ENCODE results near the gene ZGLP1. TPM values are rescaled to one million over a fixed set of nuclear protein-coding genes. Genes with fewer than 3 reads are reported as not detected.

Gene ZGLP1
- 0.59 and 1.1 TPM in 2 replicates for total RNA-seq

DNA sequence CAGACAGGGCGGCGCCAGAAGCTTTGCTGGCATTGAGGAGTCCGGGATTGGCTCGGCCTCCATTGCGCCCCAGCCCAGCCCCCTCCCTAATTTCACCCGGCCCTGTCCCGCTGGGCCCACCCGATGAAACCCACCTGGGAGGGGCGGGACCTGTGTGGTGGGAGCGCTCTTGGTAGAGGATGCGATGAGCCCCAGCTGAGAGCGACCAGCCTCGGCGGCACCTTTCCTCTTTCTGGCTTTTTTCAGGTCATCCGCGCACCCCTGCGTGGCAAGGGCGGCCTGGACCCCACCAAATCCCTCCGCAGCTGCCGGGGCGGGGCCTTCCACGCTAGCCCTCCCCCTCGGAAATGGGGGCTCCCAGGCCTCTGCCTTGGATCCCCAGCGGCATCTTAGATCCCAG lies at the start of gene ZGLP1:
TSS of gene ZGLP1 (minus strand) at position 393 of the 400 bp plus-strand sequence.

GRCh38 chr19:10339380-10339960 lies 29.9 kb upstream of the ZGLP1 start, which contains the start of gene ICAM3:
TSS of gene ICAM3 (minus strand) at chr19:10339624. CDS start at chr19:10339614, 10 bp downstream.

GRCh38 chr19:10332965-10333757 lies 23.5 kb upstream of the ZGLP1 start, which contains the start of gene RAVER1:
TSS of gene RAVER1 (minus strand) at chr19:10333529. CDS start at chr19:10333507, 22 bp downstream.

GRCh38 chr19:10315335-10316214 lies 6.0 kb upstream of the ZGLP1 start, which contains the start of gene FDX2:
TSS of gene FDX2 (minus strand) at chr19:10316015. CDS start at chr19:10315996, 19 bp downstream.

DNA sequence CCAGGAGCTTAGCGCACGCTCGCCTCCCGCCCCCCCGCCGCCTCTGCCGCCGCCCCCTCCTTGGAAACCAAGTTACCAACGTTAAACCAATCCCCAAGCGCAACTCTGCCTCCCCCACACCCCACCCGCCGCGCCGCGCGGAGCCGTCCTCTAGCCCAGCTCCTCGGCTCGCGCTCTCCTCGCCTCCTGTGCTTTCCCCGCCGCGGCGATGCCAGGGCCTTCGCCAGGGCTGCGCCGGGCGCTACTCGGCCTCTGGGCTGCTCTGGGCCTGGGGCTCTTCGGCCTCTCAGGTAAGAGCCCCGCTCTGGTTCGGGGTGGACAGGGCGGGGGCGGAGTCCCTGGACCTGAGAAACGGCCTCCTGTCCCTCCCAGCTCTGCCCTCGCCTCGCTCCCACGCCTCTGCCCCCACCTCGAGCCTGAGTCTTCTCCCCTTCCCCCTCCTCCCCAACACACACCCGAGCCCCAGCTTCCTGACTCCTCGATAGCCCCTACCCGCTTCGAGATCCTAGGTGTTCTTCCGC lies 19.7 kb downstream of the ZGLP1 start, which contains the start of gene ICAM5:
TSS of gene ICAM5 (plus strand) at position 117 of the 521 bp plus-strand sequence. CDS start at position 209, 92 bp downstream.

GRCh38 chr19:10286803-10287737 lies 22.5 kb downstream of the ZGLP1 start, which contains the start of gene ICAM4:
TSS of gene ICAM4 (plus strand) at chr19:10286955. CDS start at chr19:10287013, 58 bp downstream.

DNA sequence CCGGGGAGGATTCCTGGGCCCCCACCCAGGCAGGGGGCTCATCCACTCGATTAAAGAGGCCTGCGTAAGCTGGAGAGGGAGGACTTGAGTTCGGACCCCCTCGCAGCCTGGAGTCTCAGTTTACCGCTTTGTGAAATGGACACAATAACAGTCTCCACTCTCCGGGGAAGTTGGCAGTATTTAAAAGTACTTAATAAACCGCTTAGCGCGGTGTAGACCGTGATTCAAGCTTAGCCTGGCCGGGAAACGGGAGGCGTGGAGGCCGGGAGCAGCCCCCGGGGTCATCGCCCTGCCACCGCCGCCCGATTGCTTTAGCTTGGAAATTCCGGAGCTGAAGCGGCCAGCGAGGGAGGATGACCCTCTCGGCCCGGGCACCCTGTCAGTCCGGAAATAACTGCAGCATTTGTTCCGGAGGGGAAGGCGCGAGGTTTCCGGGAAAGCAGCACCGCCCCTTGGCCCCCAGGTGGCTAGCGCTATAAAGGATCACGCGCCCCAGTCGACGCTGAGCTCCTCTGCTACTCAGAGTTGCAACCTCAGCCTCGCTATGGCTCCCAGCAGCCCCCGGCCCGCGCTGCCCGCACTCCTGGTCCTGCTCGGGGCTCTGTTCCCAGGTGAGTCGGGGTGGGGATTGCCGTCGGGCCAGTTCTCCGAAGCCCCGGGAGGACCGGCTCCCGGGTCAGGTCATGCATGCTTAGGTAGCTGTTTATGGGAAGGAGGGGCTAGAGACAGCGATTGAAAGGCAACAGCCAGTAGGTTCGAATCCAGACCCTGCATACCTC lies 38.8 kb downstream of the ZGLP1 start, which contains the start of gene ICAM1:
TSS of gene ICAM1 (plus strand) at position 505 of the 779 bp plus-strand sequence. CDS start at position 545, 40 bp downstream.

Other genes with a start within 250 kb of the ZGLP1 start
- 22.3 and 23.3 TPM in 2 replicates for gene SHFL, start 223.5 kb downstream of the ZGLP1 start, total RNA-seq
- 0.32 and 0.89 TPM in 2 replicates for gene ANGPTL6, start 207.1 kb downstream of the ZGLP1 start, total RNA-seq
- gene PPAN, start 203.5 kb downstream of the ZGLP1 start, total RNA-seq, result 35.9 and 41.0 TPM in 2 replicates
- gene P2RY11, start 198.1 kb downstream of the ZGLP1 start, total RNA-seq, result 3.3 and 5.5 TPM in 2 replicates
- gene EIF3G, start 189.9 kb downstream of the ZGLP1 start, total RNA-seq, result 246 and 306 TPM in 2 replicates
- gene DNMT1, start 114.9 kb downstream of the ZGLP1 start, total RNA-seq, result 22.6 and 71.1 TPM in 2 replicates
- 12.5 and 17.1 TPM in 2 replicates for gene S1PR2, start 78.5 kb downstream of the ZGLP1 start, total RNA-seq
- 17.8 and 31.2 TPM in 2 replicates for gene MRPL4, start 57.6 kb downstream of the ZGLP1 start, total RNA-seq
- gene ICAM1, start 38.7 kb downstream of the ZGLP1 start, total RNA-seq, result 23.2 and 26.8 TPM in 2 replicates
- 1.9 and 2.1 TPM in 2 replicates for gene ICAM4, start 22.9 kb downstream of the ZGLP1 start, total RNA-seq
- 11.0 and 20.3 TPM in 2 replicates for gene ICAM5, start 19.9 kb downstream of the ZGLP1 start, total RNA-seq
- 16.3 and 16.8 TPM in 2 replicates for gene FDX2, start 6.2 kb upstream of the ZGLP1 start, total RNA-seq
- 11.6 and 33.9 TPM in 2 replicates for gene RAVER1, start 23.7 kb upstream of the ZGLP1 start, total RNA-seq
- gene ICAM3, start 29.8 kb upstream of the ZGLP1 start, total RNA-seq, result 5.1 and 7.7 TPM in 2 replicates
- gene TYK2, start 70.8 kb upstream of the ZGLP1 start, total RNA-seq, result 67.4 and 86.4 TPM in 2 replicates
- 177 and 241 TPM in 2 replicates for gene CDC37, start 93.7 kb upstream of the ZGLP1 start, total RNA-seq
- 3.3 and 6.2 TPM in 2 replicates for gene PDE4A, start 110.7 kb upstream of the ZGLP1 start, total RNA-seq
- gene KEAP1, start 193.5 kb upstream of the ZGLP1 start, total RNA-seq, result 68.0 and 81.0 TPM in 2 replicates
- 5.4 and 7.4 TPM in 2 replicates for gene S1PR5, start 207.6 kb upstream of the ZGLP1 start, total RNA-seq
- 10.7 and 15.6 TPM in 2 replicates for gene ATG4D, start 234.1 kb upstream of the ZGLP1 start, total RNA-seq

Data from smooth muscle cell of the umbilical artery (primary cell).